NCI-H524 treated with DMSO at 0.1 percent for 48 hours (cell line): Measurements from ENCODE around the gene EBF3.

Experiments used
- DNase-seq: peaks from one replicate; lab custom pipeline; 2025; lab: John Stamatoyannopoulos, UW

EBF3 gene

DNA sequence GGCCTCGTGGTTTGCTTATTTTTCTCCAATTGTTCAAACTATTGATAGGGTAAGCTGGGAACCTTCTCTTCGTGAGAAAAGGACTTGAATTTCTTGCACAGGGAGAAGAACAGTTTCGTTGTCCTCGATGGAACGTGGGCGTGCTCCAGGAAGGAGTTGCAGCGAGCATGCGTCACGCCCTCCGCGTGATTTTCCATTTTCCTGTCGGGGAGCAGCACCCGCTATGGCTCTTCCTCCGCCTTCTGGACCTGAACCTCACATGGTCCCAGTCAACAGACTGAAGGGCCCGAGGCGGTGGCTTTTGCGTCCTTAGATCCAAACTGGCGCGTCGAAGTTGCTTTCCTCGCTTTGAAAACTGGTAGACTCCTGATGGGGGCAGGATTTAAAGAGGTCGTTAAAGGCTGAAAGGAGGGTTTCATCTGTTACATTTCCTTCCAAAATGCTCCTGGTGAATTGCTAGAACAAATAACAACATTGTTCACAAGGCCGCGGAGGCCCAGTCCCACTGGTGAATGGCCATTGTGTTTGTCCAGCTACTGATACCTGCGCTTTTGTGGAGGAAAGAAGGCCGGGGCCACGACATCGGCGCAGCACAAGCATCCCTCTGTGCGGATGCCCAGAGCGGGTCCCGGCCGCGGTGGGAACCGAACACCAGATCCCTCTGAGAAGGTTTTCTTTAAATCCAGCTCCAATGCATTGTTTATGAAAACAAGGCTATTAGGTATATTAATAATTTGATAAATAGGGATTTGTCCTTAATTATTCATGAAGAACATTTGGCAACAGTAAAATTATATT is 75.9 kb downstream of the EBF3 start:
- no peak for DNase-seq

DNA sequence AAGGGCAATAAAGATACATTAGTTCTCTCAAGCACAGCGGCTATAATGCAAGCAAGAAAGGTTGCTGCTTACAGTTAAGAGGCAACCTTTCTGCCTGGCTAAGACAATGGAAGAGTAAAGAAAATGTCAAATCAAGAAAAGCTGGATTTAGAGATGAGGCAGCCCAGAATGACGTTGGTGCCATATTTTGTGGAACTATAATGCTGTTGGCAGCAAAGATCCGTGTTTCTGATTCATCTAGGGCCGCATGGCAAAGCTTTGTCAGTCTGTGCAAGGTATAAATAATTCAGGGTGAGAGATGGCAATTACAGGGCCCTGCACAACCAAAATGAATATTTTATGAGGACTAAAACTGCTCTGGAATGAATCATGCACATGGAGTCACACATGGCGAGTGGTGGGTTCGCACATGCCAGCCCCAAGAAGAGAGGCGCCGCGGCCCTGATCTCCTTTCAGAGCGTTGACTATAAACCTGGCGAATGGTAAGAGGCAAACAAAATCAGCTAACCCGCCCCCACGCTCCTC is 76.6 kb downstream of the EBF3 start:
- no peak for DNase-seq

DNA sequence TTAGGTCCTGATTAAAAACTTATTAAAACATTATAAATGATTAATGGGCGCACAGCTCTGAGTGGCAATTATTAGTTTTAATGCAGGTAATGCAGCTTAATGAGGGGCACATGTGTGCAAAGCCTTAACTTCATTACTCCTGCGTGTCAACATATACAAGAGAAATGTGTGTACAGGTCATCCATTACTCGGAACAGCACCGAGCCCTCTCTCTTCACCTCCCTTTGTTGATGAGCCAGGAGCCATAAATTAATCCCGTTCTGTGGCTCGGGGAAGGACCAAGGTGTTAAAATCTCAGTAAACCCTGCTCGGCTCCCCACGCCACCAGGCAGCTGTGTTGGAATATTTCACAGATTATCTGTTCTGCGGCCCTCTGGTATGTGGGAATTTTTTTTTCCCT is 77.8 kb downstream of the EBF3 start:
- DNase-seq, result no peak

DNA sequence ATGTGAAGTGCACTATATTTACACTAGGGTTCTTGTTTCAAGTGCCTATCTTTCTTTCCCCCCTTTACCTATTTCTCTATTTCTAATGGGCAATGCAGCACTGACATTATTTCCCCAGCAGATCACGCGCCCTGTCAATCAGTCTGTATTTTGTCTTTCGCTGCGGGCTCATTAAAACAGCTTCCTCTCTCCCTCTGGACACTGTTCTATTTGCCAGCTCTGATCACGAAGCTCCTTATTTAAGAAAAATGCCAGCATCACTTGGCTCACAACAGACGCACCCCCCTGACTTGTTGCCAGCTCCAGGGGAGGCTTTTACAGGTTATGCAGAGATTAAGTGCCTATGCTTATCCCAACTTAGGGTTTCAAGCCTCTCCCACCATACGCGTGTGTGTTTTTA is 78.5 kb downstream of the EBF3 start:
- DNase-seq, result no peak

GRCh38 chr10:129884398-129885078 is 79.5 kb downstream of the EBF3 start:
- DNase-seq, result no peak

DNA sequence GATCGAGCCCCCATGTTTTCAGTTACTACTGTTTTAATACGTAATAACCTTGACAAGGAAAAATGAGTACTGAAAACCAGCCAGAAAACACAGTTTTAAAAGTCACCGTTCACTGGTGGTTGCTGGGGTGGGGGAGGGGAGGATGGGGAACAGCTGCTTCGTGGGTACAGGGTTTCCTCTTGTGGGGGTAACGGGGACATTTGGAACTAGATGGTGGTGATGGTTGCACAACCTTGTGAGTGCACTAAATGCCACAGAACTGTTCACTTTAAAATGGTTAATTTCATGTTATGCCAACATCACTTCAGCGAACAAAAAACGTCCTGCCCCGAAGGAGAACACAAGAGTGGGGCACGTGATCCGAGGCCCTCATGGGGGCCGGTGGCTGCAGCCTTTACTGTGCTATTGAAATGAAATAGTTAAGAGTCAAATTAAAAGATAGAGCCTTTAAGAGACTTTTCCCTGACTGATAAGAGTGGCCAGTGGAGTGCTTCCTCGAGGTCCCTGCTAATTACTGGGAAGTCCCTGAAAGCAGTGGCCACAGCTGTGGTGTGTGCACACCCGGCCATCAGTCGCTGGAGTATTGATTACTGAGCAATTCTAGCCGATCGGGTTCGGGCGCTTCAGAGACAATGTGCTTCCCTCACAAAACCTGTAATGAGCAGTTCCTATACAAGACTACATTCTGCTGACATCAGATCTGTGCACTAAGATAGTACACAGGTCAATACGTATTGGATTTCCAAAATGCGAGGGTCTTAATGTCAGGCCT is 80.3 kb downstream of the EBF3 start:
- no peak for DNase-seq

- no peak for DNase-seq
Observed at GRCh38 chr10:129883029-129883428, 81.0 kb downstream of the EBF3 start.

DNA sequence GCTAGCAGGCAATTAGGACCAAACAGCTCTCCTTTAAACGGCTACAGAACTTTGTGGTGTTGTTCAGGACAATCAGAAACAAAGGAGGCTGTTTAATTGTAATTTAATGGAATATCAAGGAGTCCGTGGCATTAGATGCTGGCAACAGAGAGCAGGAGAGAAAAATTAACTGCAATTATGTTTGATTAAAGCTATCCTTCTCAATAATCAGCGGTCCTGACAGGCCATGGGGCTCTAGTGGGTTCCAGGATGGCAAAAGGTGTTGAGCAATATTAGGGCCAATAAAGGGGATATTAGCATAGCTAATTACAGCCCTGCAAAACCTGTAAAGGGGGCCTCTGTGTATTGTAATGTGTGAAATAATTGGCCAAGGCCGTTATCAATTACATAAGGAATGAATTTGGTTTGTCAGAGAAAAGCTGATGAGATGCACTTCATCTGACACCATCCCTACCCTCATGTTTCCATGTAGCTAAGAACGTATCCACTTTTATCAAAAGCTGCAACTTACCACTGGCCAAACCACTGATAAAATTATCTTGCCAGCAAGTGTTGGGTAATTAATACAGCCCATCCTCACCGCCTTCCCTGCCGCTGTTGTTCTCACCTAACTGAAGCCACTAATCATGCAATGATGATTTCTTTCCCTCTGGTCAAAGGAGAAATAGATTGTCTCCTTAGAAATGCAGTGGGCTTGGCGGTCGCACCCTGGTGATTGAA is 81.6 kb downstream of the EBF3 start:
- DNase-seq, result no peak

DNA sequence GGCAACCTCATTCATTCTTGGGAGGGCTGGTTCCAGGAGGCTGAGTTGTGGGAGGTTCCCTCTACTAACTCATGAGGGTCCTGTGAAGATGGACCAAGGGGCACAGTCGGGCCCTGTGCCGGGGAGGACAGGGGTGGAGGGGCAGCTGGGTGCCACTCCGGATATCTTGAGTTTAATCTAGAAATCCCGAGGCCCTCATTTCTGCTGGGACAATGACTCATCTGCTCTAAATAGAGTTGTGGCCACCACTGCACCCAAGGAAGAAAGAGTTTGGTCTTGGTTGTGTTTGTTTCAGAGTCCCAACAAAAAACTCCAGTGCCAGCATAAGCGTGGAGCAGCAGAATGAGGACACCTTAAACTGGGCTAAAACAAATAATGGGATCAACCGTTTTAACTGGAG is 82.4 kb downstream of the EBF3 start:
- DNase-seq, result no peak

- DNase-seq, result no peak
Observed at GRCh38 chr10:129880191-129880870, 83.7 kb downstream of the EBF3 start.

DNA sequence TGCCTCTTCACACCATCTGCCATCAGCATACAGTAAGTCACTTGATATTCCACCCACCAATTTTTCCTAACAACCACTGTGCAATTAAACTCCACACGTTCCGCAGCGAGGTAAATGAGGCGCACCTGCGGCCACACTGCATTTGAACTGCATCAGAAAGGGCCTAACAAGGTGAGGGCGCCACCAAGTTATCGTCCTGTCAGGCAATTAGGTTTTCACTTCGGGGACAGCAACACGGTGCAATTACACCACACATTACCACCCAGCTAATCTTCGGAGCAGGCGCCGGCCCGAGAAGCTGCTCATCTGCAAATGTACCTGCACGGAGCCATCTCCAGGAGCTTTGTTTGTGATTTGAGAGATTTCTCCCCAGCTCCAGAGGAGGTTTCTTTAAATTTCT is 84.4 kb downstream of the EBF3 start:
- no peak for DNase-seq

DNA sequence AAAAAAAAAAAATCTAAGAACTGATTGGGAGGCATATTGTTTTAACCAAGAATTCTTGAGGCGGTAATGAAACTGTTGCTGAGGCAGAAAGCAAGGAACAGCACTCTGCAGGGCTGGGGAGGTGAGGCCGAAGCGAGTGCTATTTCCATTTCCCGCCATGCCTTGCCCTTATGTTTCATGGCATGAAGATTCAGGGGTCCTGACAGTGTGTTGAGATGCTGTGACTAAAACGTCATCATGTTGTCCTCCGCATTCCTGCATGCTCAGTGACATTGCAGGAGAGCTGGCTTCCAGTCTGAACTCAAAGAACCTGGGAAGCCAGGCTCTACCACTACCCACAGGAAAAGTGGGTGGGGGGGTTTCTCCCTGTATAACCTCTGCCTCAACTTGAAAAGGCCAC is 85.2 kb downstream of the EBF3 start:
- DNase-seq, result no peak

DNA sequence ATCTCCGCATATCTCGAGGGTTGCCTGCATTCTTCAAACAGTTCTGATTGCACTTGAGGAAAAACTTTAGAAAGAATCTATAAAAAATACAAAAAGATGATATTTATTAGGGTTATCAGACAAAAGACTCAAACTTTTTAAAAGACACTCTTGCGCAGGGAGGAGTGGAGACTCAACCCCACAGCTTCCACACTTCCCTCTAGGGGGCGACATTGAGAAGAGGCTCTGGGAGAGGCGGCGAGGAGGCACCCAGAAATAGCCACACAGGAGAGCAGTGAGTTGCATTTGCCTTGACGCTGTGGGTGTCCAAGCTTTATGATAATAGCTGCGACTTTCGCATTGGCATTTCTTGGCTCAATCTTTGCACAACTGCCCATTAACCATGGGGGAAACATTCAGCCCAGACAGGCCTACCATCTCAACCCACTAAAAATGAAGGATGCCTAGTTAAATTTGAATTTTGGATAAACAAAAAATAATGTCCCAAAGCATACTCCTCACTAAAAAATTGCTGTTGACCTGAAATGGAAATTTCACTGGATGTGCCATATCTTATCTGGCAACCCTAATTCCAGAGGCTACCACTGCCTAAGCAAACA is 86.2 kb downstream of the EBF3 start:
- DNase-seq, result no peak

DNA sequence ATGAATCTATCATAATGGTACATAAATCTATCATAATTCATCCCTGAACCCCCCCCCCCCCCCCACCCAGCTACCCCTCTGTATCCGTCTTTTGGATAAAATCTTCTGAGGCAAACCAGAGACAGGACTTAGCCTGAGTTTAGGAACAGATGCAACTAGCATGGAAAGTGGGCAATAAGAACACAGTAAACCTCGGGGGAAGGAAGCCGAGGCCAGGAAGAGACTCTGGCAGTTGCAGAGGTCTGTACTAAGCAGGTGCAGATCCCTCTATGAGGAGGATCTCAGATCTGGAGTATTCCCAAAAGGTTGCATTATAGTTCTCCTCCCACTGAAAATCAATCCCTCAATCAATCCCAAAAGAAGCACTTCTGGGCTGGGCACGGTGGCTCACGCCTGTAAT is 87.2 kb downstream of the EBF3 start:
- DNase-seq, result no peak

DNA sequence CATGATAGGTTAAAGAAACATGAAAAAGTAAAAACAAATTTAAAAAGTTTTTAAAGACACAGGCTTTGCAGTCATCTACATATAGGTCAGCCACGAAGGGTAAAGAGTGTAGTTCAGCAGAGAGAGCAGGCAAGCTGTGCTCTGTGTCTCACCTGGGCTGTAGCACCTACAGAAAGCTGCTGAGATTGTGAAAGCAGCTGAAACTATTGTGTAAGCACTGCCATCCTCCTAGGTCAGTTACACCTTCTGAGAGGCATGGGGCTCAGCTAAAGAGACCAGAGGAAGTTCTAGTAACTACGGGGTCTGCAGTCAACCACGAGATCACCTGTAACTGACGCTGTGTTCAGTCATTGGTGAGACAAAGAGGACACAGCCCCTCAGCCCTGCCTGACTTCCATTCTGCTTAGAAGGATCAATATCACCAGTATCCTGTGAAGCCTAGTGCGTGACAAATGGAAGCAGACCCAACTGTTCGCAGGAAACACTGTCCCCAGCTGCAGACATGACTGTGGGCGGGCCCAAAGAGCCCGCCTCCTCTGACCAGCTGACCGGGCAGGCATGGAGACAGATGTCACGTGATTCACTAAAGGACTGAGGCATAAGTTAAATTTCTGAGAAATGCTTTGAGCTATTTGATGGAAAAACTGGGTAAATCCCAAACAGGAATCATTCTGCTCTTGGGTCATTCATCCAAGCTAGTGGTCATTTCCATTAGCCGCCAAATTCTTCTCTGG is 87.9 kb downstream of the EBF3 start:
- DNase-seq, result no peak

DNA sequence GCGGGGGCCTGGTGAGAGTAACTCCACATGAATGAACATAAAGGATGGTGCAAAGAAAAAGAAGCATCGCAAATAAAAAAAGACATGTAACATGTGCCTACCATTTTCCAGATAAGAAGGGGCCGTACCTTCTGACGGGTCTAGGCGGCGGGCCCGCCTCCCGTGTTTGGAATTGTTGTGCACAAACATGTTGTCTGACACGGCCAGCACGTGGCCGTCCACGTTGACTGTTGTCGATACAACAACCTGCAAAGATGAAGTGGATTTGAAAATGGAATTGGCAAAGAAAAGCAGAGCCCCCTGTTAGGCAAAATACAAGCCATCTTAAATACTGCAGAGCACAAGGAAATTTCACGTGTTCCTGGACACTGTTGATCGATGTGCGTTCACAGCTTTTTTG is 90.7 kb downstream of the EBF3 start:
- no peak for DNase-seq

GRCh38 chr10:129871966-129872365 is 92.1 kb downstream of the EBF3 start:
- DNase-seq, result no peak

- peak; percentile 85 for DNase-seq
Observed at GRCh38 chr10:129870961-129871621, 93.0 kb downstream of the EBF3 start.

GRCh38 chr10:129870474-129870757 is 93.7 kb downstream of the EBF3 start:
- no peak for DNase-seq
